OCI-LY3 (cell line): Measurements from ENCODE around the gene HCK.

Source experiments
- EZH2phosphoT487 ChIP-seq: fragments of 200-600 bp; shearing (Covaris generic); IDR thresholded peaks from 2 replicates; pipeline ENCODE4 v1.6.1; 2018; ENCODE audit warnings: antibody characterized with exemption, mixed run types, low read depth
- TF ChIP-seq, protein P1 (sequence below): fragments of 200-600, 300-600 bp; sonication (generic); IDR thresholded peaks from 2 replicates; pipeline ENCODE4 v1.5.1; 2014; ENCODE audit warnings: antibody characterized with exemption, low read length, low read depth

DNA sequence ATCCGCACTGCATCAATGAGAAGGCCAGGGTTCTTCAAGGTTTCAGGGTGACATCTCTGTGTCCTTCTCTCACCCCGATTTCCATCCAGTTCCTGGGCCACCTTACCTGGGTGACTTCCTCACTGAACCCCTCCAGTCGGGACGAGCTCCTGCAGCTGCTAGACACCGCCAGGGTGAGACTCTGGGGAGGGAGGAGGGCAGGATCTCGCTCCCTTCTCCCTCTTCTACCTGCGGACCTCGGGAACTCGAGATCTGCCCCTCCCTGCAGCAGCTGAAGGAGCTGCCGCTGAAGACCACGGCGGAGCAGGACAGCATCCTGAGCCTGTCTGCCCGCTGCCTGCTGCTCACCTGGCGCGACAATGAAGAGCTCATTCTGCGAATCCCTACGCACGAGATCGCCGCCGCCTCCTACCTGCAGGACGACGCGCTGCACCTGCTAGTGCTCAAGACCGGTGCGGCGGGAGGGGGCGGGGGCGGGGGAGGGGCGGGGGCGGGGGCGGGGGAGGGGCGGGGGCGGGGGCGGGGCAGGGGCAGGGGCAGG, 34.3 kb upstream of the HCK start:
- TF ChIP-seq, protein P1, sequence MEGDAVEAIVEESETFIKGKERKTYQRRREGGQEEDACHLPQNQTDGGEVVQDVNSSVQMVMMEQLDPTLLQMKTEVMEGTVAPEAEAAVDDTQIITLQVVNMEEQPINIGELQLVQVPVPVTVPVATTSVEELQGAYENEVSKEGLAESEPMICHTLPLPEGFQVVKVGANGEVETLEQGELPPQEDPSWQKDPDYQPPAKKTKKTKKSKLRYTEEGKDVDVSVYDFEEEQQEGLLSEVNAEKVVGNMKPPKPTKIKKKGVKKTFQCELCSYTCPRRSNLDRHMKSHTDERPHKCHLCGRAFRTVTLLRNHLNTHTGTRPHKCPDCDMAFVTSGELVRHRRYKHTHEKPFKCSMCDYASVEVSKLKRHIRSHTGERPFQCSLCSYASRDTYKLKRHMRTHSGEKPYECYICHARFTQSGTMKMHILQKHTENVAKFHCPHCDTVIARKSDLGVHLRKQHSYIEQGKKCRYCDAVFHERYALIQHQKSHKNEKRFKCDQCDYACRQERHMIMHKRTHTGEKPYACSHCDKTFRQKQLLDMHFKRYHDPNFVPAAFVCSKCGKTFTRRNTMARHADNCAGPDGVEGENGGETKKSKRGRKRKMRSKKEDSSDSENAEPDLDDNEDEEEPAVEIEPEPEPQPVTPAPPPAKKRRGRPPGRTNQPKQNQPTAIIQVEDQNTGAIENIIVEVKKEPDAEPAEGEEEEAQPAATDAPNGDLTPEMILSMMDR: peak; percentile 32
- no peak for TF ChIP-seq EZH2phosphoT487
